PFSK-1 (cell line): ENCODE results near the gene MYBBP1A.

ENCODE experiments used
- FOXP2 ChIP-seq: optimal IDR thresholded peaks from 2 replicates; pipeline ENCODE3; 2011; ENCODE audit warnings: borderline replicate concordance, control low read depth, inconsistent platforms; ENCODE audit not compliant: insufficient read depth; ENCODE audit errors: extremely low read length, extremely low read depth
- POLR2AphosphoS5 ChIP-seq: IDR thresholded peaks from 2 replicates; pipeline ENCODE4 v1.6.1; 2012; ENCODE audit warnings: low read depth, mild to moderate bottlenecking, control low read depth, low read length, moderate library complexity
- SIN3A ChIP-seq: IDR thresholded peaks from 2 replicates; pipeline ENCODE4 v1.6.1; 2012; ENCODE audit warnings: mild to moderate bottlenecking, low read length, moderate library complexity, borderline replicate concordance; ENCODE audit not compliant: insufficient read depth
- TAF1 ChIP-seq: IDR thresholded peaks from 2 replicates; pipeline ENCODE4 v1.6.1; 2012; ENCODE audit warnings: low read length, control low read depth, borderline replicate concordance; ENCODE audit not compliant: insufficient read depth
- TF ChIP-seq, protein P1 (sequence below), 2 experiments: IDR thresholded peaks; 2 replicates each; pipeline versions ENCODE4 v1.6.1 to v1.8.0; 2011 to 2012; ENCODE audit warnings: low read depth in 2 of 2, low read length in 2 of 2, control low read depth in 1 of 2, inconsistent platforms in 1 of 2, mild to moderate bottlenecking in 1 of 2, moderate library complexity in 1 of 2; ENCODE audit not compliant: insufficient read depth in 1 of 2

DNA sequence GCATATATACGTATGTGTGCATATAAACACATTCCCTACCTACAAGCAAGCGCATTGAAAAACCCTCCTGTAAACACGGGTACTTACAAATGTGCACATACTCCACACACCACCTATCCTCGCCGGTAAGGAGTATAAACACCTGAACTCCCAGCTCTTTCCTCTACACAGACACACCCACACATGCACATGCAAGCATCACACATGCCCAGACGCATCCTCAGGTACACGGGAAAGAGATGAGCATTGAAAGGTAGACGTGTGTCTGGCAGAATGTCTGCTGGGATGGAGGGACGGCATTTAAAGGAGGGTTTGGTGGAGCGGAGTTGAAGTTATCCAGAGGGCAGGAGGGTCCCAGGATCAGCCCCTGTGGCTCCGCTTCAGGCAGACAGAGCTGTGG is 24.5 kb upstream of the MYBBP1A start:
- no peak for TF ChIP-seq POLR2AphosphoS5
- TF ChIP-seq, protein P1, sequence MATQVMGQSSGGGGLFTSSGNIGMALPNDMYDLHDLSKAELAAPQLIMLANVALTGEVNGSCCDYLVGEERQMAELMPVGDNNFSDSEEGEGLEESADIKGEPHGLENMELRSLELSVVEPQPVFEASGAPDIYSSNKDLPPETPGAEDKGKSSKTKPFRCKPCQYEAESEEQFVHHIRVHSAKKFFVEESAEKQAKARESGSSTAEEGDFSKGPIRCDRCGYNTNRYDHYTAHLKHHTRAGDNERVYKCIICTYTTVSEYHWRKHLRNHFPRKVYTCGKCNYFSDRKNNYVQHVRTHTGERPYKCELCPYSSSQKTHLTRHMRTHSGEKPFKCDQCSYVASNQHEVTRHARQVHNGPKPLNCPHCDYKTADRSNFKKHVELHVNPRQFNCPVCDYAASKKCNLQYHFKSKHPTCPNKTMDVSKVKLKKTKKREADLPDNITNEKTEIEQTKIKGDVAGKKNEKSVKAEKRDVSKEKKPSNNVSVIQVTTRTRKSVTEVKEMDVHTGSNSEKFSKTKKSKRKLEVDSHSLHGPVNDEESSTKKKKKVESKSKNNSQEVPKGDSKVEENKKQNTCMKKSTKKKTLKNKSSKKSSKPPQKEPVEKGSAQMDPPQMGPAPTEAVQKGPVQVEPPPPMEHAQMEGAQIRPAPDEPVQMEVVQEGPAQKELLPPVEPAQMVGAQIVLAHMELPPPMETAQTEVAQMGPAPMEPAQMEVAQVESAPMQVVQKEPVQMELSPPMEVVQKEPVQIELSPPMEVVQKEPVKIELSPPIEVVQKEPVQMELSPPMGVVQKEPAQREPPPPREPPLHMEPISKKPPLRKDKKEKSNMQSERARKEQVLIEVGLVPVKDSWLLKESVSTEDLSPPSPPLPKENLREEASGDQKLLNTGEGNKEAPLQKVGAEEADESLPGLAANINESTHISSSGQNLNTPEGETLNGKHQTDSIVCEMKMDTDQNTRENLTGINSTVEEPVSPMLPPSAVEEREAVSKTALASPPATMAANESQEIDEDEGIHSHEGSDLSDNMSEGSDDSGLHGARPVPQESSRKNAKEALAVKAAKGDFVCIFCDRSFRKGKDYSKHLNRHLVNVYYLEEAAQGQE (IDR thresholded peaks at IDR 0.05; ENCODE audit: insufficient read depth in 1 of 2, low read depth in 2 of 2, low read length in 2 of 2), result no peak
- TF ChIP-seq TAF1, result no peak
- TF ChIP-seq SIN3A, result no peak
- TF ChIP-seq FOXP2, result no peak
